ENCODE results near the gene CHMP4B. TPM values are rescaled to one million over a fixed set of nuclear protein-coding genes. Genes with fewer than 3 reads are reported as not detected.

The CHMP4B gene
- total RNA-seq, 4 donors from 2014 or later, result 57.4 to 109 (median 82.7) TPM

DNA sequence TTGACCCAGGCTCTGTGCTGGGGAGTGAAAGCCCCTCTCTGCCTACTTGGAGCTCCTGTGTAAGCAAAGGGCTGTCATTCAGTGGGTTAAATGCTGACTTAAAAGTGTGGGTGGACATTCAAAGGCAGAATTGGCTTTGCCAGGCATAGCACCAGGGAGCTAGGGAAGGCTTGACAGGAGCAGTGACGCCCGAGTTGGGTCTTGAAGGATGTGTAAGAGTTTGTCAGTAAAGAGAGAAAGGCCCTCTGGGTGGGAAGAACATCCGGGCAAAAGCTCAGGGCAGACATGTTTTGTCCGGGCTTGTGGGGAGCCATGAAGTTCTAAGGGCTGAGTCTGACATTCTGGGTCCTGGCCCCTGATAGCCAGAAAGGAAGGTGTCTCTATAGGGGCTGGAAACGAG, 27.9 kb upstream of the CHMP4B start:
- ATAC-seq (no peak), DNase-seq (no peak)
- Histone ChIP-seq H3K9me3 (no peaks in the 10 kb centered on the region), H3K27ac (no peak overlapping the region), H3K27me3 (no peaks in the 10 kb centered on the region), H3K4me1 (no peaks in the 10 kb centered on the region), H3K4me3 (no peak overlapping the region), H3K36me3 (peaks cover 0 to 7% of the 10 kb centered on the region in 2 donors)
- no peak for TF ChIP-seq POLR2A (IDR thresholded peaks at IDR 0.05)
- TF ChIP-seq, protein P1, sequence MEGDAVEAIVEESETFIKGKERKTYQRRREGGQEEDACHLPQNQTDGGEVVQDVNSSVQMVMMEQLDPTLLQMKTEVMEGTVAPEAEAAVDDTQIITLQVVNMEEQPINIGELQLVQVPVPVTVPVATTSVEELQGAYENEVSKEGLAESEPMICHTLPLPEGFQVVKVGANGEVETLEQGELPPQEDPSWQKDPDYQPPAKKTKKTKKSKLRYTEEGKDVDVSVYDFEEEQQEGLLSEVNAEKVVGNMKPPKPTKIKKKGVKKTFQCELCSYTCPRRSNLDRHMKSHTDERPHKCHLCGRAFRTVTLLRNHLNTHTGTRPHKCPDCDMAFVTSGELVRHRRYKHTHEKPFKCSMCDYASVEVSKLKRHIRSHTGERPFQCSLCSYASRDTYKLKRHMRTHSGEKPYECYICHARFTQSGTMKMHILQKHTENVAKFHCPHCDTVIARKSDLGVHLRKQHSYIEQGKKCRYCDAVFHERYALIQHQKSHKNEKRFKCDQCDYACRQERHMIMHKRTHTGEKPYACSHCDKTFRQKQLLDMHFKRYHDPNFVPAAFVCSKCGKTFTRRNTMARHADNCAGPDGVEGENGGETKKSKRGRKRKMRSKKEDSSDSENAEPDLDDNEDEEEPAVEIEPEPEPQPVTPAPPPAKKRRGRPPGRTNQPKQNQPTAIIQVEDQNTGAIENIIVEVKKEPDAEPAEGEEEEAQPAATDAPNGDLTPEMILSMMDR (IDR thresholded peaks at IDR 0.05 in 4 of 5, conservative IDR thresholded peaks at IDR 0.05 in 1 of 5), result no peak
- intact Hi-C loops (cut with DNase I; ENCODE audit: low total_unique reads) (no loop called here), in situ Hi-C loops (cut with MboI; ENCODE audit: low sequenced_read_pairs in 4 of 4) (no loop called here)

DNA sequence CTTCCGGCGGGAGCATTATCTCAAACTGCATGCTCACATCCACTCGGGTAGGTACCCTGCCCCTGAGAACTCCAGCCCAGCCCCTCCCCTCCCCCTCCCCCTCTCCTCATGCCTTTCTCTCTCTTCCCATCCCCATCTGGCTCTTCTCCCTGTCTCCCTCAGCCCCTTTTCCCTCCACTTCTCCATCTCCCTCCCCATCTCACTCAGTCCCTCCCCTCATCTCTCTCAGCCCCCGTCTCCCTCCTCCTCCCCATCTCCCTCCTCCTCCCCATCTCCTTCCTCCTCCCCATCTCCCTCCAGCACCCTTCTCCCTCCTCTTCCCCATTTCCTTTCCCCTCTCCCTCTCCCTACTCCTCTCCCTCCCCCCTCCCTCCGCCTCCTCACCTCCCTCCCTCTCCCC, 27.3 kb upstream of the CHMP4B start:
- Histone ChIP-seq H3K36me3 (peaks cover 0 to 7% of the 10 kb centered on the region in 2 donors), H3K4me3 (no peak overlapping the region), H3K27me3 (no peaks in the 10 kb centered on the region), H3K27ac (no peak overlapping the region), H3K9me3 (no peaks in the 10 kb centered on the region), H3K4me1 (peaks cover 0 to 3% of the 10 kb centered on the region in 2 donors)
- in situ Hi-C loops (cut with MboI; ENCODE audit: low sequenced_read_pairs in 4 of 4) (no loop called here), intact Hi-C loops (cut with DNase I; ENCODE audit: low total_unique reads) (no loop called here)
- DNase-seq (no peak), ATAC-seq (no peak)
- no peak for TF ChIP-seq POLR2A (IDR thresholded peaks at IDR 0.05)
- TF ChIP-seq, protein P1 (IDR thresholded peaks at IDR 0.05 in 4 of 5, conservative IDR thresholded peaks at IDR 0.05 in 1 of 5), result no peak

DNA sequence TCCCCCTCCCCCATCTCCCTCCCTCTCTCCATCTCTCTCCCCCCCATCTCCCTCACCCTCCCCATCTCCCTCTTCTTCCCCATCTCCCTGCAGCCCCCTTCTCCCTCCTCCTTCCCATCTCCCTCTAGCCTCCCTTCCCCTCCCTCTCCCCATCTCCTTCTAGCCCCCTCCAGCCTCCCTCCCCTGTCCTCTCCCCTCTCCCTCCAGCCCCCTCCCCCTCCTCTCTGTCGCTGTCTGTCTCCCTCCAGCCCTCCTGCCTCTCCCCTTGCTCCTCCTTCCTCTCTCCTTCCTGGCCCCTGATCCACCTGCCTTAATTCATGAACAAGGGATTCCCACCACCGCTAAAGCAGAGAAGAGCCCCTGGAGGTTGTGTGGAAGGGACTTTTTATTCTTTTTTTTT, 26.9 kb upstream of the CHMP4B start:
- TF ChIP-seq POLR2A (IDR thresholded peaks at IDR 0.05), result no peak
- TF ChIP-seq, protein P1 (IDR thresholded peaks at IDR 0.05 in 4 of 5, conservative IDR thresholded peaks at IDR 0.05 in 1 of 5), result no peak
- Histone ChIP-seq H3K4me3 (no peak overlapping the region), H3K27me3 (no peaks in the 10 kb centered on the region), H3K27ac (no peak overlapping the region), H3K9me3 (no peaks in the 10 kb centered on the region), H3K4me1 (peaks cover 0 to 6% of the 10 kb centered on the region in 2 donors), H3K36me3 (peaks cover 0 to 7% of the 10 kb centered on the region in 2 donors)
- DNase-seq (no peak), ATAC-seq (no peak)
- intact Hi-C loops (cut with DNase I; ENCODE audit: low total_unique reads), result no loop called here
- in situ Hi-C loops (cut with MboI; ENCODE audit: low sequenced_read_pairs in 4 of 4), result no loop called here

DNA sequence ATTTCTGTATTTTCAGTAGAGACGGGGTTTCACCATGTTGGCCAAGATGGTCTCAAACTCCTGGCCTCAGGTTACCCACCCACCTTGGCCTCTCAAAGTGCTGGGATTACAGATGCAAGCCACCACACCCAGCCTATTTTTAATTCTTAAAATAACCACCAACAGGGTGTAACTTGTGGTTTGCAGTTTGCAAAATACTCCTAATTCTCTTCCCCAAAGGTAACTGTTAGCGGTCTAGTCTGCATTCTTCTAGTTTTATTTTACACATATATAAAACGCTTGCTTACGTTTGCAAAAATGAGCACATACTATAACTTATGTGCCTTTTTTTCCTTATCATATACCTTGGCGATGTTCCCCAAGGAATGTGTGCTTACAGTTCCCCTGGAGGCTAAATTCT, 25.6 kb upstream of the CHMP4B start:
- H3K4me3 ChIP-seq, result no peak overlapping the region
- H3K27ac ChIP-seq, result no peak overlapping the region
- in situ Hi-C loops (cut with MboI; ENCODE audit: low sequenced_read_pairs in 4 of 4) (no loop called here), intact Hi-C loops (cut with DNase I; ENCODE audit: low total_unique reads) (no loop called here)
- peaks cover 2 to 15% of the 10 kb centered on the region in 2 donors for H3K4me1 ChIP-seq
- peaks cover 0 to 7% of the 10 kb centered on the region in 2 donors for H3K36me3 ChIP-seq
- DNase-seq (no peak), ATAC-seq (no peak)
- no peaks in the 10 kb centered on the region for H3K27me3 ChIP-seq
- TF ChIP-seq, protein P1 (IDR thresholded peaks at IDR 0.05 in 4 of 5, conservative IDR thresholded peaks at IDR 0.05 in 1 of 5), result no peak
- TF ChIP-seq POLR2A (IDR thresholded peaks at IDR 0.05), result no peak
- no peaks in the 10 kb centered on the region for H3K9me3 ChIP-seq

DNA sequence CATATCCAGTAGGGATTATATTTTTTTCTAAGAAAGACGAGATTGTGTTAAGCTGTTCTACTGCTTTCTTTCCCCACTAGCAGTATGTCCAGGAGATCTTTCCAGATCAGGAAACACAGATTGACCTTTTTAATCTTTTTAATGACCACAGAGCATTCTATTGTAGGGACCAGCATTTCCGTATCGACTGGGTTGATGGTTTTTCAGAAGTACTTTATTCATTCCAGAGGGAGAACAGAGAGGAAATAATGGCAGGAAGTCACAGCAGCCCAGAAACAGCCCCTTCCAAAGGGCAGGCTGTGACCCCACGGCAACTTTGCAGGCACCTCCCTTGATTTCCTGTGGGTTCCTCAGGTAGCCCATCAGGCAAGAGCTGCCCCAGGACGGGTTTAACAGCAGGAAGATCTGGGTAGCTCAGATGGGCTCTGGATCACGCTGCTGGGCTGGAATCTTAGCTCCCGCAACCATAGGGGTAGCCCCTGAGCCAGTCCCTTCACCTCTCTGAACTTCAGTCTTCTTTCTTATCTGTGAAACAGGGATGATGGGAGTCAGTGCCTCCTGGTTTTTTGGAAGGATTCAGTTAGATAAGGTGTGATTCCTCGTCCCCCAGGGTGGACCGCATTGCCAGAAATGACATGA, 23.8 kb upstream of the CHMP4B start:
- no peaks in the 10 kb centered on the region for H3K36me3 ChIP-seq
- TF ChIP-seq, protein P1 (IDR thresholded peaks at IDR 0.05 in 4 of 5, conservative IDR thresholded peaks at IDR 0.05 in 1 of 5), result no peak
- TF ChIP-seq POLR2A (IDR thresholded peaks at IDR 0.05), result no peak
- intact Hi-C loops (cut with DNase I; ENCODE audit: low total_unique reads), result no loop called here
- in situ Hi-C loops (cut with MboI; ENCODE audit: low sequenced_read_pairs in 4 of 4), result no loop called here
- ATAC-seq (no peak), DNase-seq (no peak)
- H3K9me3 ChIP-seq, result no peaks in the 10 kb centered on the region
- peaks cover 2 to 16% of the 10 kb centered on the region in 2 donors for H3K4me1 ChIP-seq
- no peaks in the 10 kb centered on the region for H3K27me3 ChIP-seq
- peak overlapping the region in 1 of 4 donors; percentile 28 for H3K27ac ChIP-seq
- no peak overlapping the region for H3K4me3 ChIP-seq
